Sigmoid colon (tissue), 4 donors: ENCODE results near the gene ERCC6L.

Source experiments
- POLR2AphosphoS5 ChIP-seq, 4 donors: sonication (generic); formaldehyde crosslinking; IDR thresholded peaks; one replicate each; pipeline ENCODE4 v1.6.1; 2017; ENCODE audit warnings: antibody characterized with exemption in 4 of 4
- TF ChIP-seq, protein P1 (sequence below), 4 experiments: fragments of 450-650 bp in 3 of 4; fragments of 200-600 bp in 1 of 4; IDR thresholded peaks; one replicate each; pipeline ENCODE4 v1.5.1; 2016 to 2019; ENCODE audit warnings: antibody characterized with exemption in 4 of 4, mild to moderate bottlenecking in 3 of 4, moderate library complexity in 2 of 4

- TF ChIP-seq, protein P1, sequence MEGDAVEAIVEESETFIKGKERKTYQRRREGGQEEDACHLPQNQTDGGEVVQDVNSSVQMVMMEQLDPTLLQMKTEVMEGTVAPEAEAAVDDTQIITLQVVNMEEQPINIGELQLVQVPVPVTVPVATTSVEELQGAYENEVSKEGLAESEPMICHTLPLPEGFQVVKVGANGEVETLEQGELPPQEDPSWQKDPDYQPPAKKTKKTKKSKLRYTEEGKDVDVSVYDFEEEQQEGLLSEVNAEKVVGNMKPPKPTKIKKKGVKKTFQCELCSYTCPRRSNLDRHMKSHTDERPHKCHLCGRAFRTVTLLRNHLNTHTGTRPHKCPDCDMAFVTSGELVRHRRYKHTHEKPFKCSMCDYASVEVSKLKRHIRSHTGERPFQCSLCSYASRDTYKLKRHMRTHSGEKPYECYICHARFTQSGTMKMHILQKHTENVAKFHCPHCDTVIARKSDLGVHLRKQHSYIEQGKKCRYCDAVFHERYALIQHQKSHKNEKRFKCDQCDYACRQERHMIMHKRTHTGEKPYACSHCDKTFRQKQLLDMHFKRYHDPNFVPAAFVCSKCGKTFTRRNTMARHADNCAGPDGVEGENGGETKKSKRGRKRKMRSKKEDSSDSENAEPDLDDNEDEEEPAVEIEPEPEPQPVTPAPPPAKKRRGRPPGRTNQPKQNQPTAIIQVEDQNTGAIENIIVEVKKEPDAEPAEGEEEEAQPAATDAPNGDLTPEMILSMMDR (IDR thresholded peaks at IDR 0.05): no peak
- TF ChIP-seq POLR2AphosphoS5 (IDR thresholded peaks at IDR 0.05): no peak
Measured at GRCh38 chrX:72271812-72272211, 33.0 kb upstream of the ERCC6L start.
